ENCODE results near the gene DYSF. TPM values are rescaled to one million over a fixed set of nuclear protein-coding genes. Genes with fewer than 3 reads are reported as not detected.
A peak's percentile ranks its signal among the peaks of the same experiment; 100 is the strongest.

The DYSF gene
- total and polyA plus RNA-seq, 8 donors, result 1.1 to 5.5 (median 2.1) TPM

DNA sequence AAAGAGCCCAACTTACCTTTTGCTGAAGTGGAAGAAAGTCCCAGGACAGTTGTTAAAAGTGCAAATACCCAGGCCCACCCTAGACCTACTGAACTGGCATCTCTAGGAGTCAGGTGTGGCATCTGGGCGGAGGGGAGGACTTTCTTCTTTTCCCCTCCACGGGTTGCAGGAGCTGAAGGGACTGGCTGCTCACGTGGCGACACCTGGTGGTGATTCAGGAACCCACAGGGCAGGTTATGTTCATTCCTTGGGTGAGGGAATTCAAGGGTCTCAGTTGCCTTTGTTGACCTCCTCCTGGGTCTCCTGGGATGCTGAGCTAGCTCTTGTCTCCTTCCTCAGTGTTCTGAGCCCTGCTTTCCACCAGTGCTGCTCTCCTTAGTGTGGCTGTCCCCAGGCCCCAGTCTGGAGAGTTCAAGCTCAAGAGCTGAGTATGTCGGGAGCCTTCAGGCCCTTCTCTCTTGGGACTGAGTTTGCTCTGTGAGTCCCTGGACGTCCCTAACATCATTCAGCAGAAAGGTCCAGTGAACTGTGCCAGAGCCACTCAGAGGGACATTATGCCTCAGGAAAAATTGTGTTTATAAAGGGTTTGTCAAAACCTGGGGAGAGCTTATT, 56.9 kb downstream of the DYSF start:
- Histone ChIP-seq H3K4me3 (no peak overlapping the region), H3K27ac (no peak overlapping the region), H3K27me3 (peaks cover 0 to 4% (median 0%) of the 10 kb centered on the region in 4 donors), H3K4me1 (no peaks in the 10 kb centered on the region), H3K9me3 (no peaks in the 10 kb centered on the region), H3K36me3 (no peaks in the 10 kb centered on the region)
- FAIRE-seq (no peak), ATAC-seq (peak; percentile 77 to 88 (median 83)), DNase-seq (peak in 5 of 6 donors; percentile 41 to 85 (median 66))
- TF ChIP-seq, protein P1, sequence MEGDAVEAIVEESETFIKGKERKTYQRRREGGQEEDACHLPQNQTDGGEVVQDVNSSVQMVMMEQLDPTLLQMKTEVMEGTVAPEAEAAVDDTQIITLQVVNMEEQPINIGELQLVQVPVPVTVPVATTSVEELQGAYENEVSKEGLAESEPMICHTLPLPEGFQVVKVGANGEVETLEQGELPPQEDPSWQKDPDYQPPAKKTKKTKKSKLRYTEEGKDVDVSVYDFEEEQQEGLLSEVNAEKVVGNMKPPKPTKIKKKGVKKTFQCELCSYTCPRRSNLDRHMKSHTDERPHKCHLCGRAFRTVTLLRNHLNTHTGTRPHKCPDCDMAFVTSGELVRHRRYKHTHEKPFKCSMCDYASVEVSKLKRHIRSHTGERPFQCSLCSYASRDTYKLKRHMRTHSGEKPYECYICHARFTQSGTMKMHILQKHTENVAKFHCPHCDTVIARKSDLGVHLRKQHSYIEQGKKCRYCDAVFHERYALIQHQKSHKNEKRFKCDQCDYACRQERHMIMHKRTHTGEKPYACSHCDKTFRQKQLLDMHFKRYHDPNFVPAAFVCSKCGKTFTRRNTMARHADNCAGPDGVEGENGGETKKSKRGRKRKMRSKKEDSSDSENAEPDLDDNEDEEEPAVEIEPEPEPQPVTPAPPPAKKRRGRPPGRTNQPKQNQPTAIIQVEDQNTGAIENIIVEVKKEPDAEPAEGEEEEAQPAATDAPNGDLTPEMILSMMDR (IDR thresholded peaks at IDR 0.05), result peak; percentile 71 to 90 (median 83)
- WGBS, 2 donors, result 18 to 19% methylated on average over 6 of the region's 6 CpGs
- intact Hi-C loops (cut with DNase I), result loop anchor here (2.0 to 10.0 kb wide), 3 partner anchors 208 to 216 kb away; no protein-coding TSS in a partner anchor

DNA sequence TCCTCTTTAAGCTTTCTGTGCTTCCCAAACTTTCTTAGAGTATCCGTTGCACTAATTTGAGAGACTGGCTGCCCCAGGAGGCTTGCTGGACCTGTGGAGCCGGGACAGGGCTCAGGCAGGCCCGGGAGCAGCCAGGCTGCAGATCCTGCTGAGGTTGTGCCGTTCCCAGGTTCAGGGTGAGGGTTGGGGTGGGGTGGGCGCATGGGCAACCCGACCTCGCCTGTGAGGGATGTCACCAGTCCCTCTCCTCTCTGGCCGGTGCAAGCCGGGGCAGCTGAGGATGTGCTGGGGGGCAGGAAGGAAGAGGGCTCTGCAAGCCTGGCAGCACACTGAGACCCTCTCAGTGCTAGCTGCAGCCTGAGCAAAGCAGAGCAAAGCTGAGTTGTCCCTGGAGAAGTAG, 57.6 kb downstream of the DYSF start:
- intact Hi-C loops (cut with DNase I), result loop anchor here (2.0 to 10.0 kb wide), 3 partner anchors 209 to 216 kb away; no protein-coding TSS in a partner anchor
- no peaks in the 10 kb centered on the region for H3K9me3 ChIP-seq

DNA sequence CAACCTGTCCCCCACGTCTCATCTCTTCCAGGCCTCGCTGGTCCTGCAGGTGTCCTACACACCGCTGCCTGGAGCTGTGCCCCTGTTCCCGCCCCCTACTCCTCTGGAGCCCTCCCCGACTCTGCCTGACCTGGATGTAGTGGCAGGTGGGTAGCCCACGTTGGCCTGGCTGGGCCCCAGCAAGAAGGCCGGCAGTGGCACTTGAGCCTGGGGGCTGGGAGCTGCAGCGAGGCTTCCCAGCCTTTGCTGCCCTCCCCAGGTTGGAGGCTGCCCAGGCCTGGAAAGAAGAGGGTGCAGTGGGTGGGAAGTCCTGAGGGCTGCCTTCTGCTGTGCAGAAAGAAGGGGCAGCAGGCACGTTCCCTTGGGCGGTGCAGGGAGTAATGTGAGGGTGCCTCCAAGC, 58.4 kb downstream of the DYSF start:
- no peak for ATAC-seq
- H3K4me1 ChIP-seq, result no peaks in the 10 kb centered on the region
- no peak for DNase-seq
- TF ChIP-seq, protein P1 (IDR thresholded peaks at IDR 0.05), result no peak
- H3K27me3 ChIP-seq, result peaks cover 0 to 4% (median 0%) of the 10 kb centered on the region in 4 donors
- H3K36me3 ChIP-seq, result no peaks in the 10 kb centered on the region
- no peak overlapping the region for H3K27ac ChIP-seq
- no peak overlapping the region for H3K4me3 ChIP-seq
- no peaks in the 10 kb centered on the region for H3K9me3 ChIP-seq
- intact Hi-C loops (cut with DNase I), result loop anchor here (2.0 to 10.0 kb wide), 3 partner anchors 209 to 217 kb away; no protein-coding TSS in a partner anchor
- 51 to 59% methylated on average over 10 of the region's 10 CpGs for WGBS, 2 donors
- no peak for FAIRE-seq

More for the DNA sequence above, 57.6 kb downstream of the DYSF start:
- ATAC-seq (no peak), FAIRE-seq (no peak), DNase-seq (no peak)
- Histone ChIP-seq H3K27me3 (peaks cover 0 to 4% (median 0%) of the 10 kb centered on the region in 4 donors), H3K4me3 (no peak overlapping the region), H3K36me3 (no peaks in the 10 kb centered on the region), H3K4me1 (no peaks in the 10 kb centered on the region), H3K27ac (no peak overlapping the region)
- 69 to 72% methylated on average over 8 to 9 of the region's 9 CpGs for WGBS, 2 donors
- TF ChIP-seq, protein P1 (IDR thresholded peaks at IDR 0.05), result no peak

DNA sequence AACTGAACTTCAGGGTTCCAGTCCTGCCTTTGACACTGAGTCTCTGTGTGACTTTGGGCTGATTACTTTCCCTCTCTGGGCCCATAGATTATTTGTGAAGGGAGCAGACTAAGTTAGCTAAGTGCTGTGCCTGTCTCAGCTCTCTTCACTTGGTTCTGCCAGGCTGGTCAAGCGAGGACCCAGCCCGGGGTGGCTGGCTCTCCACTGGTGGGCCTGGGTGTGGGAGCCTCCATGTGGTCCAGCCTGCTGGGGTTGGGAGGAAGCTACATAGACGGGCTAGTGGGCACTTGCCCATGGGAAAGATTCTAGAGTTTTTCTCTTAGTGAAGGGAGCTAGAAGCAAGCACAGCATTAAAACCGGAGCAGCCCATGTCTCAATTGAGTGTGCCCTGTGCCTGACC, 59.0 kb downstream of the DYSF start:
- 59 to 66% methylated on average over 4 of the region's 4 CpGs for WGBS, 2 donors
- Histone ChIP-seq H3K27me3 (peaks cover 0 to 4% (median 0%) of the 10 kb centered on the region in 4 donors), H3K27ac (no peak overlapping the region), H3K9me3 (no peaks in the 10 kb centered on the region), H3K4me3 (no peak overlapping the region), H3K36me3 (no peaks in the 10 kb centered on the region), H3K4me1 (no peaks in the 10 kb centered on the region)
- TF ChIP-seq, protein P1 (IDR thresholded peaks at IDR 0.05), result no peak
- DNase-seq, result no peak
- intact Hi-C loops (cut with DNase I), result loop anchor here in 2 of 3 donors (5.0 to 10.0 kb wide), 2 partner anchors 210 to 218 kb away; no protein-coding TSS in a partner anchor
- no peak for ATAC-seq
- no peak for FAIRE-seq

DNA sequence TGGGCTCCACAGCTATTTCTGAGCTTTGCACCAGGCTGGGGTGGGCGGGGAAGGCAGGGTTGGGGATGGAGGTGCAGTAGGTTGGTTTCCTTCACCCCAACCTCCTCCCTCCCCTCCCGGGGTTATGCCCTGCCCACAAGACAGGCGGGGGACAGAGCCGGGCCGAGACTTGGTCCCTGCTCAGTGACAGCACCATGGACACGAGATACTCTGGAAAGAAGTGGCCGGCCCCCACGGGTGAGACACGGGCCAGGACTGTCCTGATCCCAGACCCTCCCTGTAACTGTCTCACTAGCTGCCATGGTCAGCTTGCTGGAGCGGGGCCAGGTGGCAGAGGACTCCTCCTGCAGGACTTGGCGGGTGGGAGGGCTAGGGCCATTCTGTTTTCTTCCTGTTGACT, 59.7 kb downstream of the DYSF start:
- DNase-seq (no peak), ATAC-seq (no peak), FAIRE-seq (no peak)
- H3K36me3 ChIP-seq, result no peaks in the 10 kb centered on the region
- intact Hi-C loops (cut with DNase I), result loop anchor here in 2 of 3 donors (5.0 to 10.0 kb wide), 2 partner anchors 211 to 218 kb away; no protein-coding TSS in a partner anchor
- no peak overlapping the region for H3K27ac ChIP-seq
- H3K27me3 ChIP-seq, result peaks cover 0 to 4% (median 0%) of the 10 kb centered on the region in 4 donors
- 49 to 65% methylated on average over 9 to 11 of the region's 11 CpGs for WGBS, 2 donors
- H3K9me3 ChIP-seq, result no peaks in the 10 kb centered on the region
- TF ChIP-seq, protein P1 (IDR thresholded peaks at IDR 0.05), result no peak
- H3K4me1 ChIP-seq, result no peaks in the 10 kb centered on the region
- H3K4me3 ChIP-seq, result no peak overlapping the region
